Renal cortex interstitium (tissue), 11 donors: Measurements from ENCODE around the gene GUCD1. TPM values are rescaled to one million over a fixed set of nuclear protein-coding genes. Genes with fewer than 3 reads are reported as not detected.
"Not testable (repeated sequence)": the region's sequence is repeated elsewhere in the genome, so short reads cannot be mapped to it uniquely, and the experiment has no call there.

Source experiments
- DNase-seq, 11 donors: peaks; one replicate each; pipeline ENCODE4 v3.0.0-alpha.2; 2013; ENCODE audit warnings: low read depth in 9 of 11, low spot score in 4 of 11; ENCODE audit errors: extremely low read depth in 1 of 11
- polyA plus RNA-seq, 3 donors: library from polyadenylated mRNA; unstranded; fragments of 120-200 nt; gene quantifications; one replicate each; pipeline ENCODE4 v1.2.1, GENCODE V29; 2013; ENCODE audit not compliant: insufficient read length in 3 of 3

GUCD1 gene
- polyA plus RNA-seq, 3 donors: 80.8 to 89.5 (median 88.8) TPM

- no peak for DNase-seq
Measured at GRCh38 chr22:24550028-24550901, 4.7 kb downstream of the GUCD1 start.

- DNase-seq: no peak
Measured at GRCh38 chr22:24548812-24549211, 6.1 kb downstream of the GUCD1 start.

GRCh38 chr22:24543679-24544243 lies 11.2 kb downstream of the GUCD1 start:
- no peak for DNase-seq

GRCh38 chr22:24543185-24543601 lies 11.7 kb downstream of the GUCD1 start:
- DNase-seq: no peak

- no peak for DNase-seq
Measured at GRCh38 chr22:24542641-24543040, 12.3 kb downstream of the GUCD1 start.

- no peak for DNase-seq
Measured at GRCh38 chr22:24541681-24542515, 13.0 kb downstream of the GUCD1 start.

- DNase-seq: no peak
Measured at GRCh38 chr22:24540470-24540869, 14.5 kb downstream of the GUCD1 start.

- no peak for DNase-seq
Measured at GRCh38 chr22:24536089-24536488, 18.8 kb downstream of the GUCD1 start.

GRCh38 chr22:24535348-24535747 lies 19.6 kb downstream of the GUCD1 start:
- no peak for DNase-seq

GRCh38 chr22:24532075-24532474 lies 22.9 kb downstream of the GUCD1 start:
- no peak for DNase-seq

- not testable (repeated sequence) for DNase-seq
Measured at GRCh38 chr22:24530968-24531367, 24.0 kb downstream of the GUCD1 start.

GRCh38 chr22:24529898-24530297 lies 25.0 kb downstream of the GUCD1 start:
- DNase-seq: no peak

GRCh38 chr22:24526191-24526590 lies 28.7 kb downstream of the GUCD1 start:
- no peak for DNase-seq

- DNase-seq: peak in 3 of 11 donors; percentile 31 to 39 (median 38)
Measured at GRCh38 chr22:24525416-24526037, 29.4 kb downstream of the GUCD1 start.

- no peak for DNase-seq
Measured at GRCh38 chr22:24523873-24524272, 31.1 kb downstream of the GUCD1 start.

GRCh38 chr22:24521791-24522245 lies 33.1 kb downstream of the GUCD1 start:
- peak; percentile 42 to 75 (median 56) for DNase-seq

- DNase-seq: no peak
Measured at GRCh38 chr22:24519496-24519895, 35.4 kb downstream of the GUCD1 start.

GRCh38 chr22:24518771-24519485 lies 36.0 kb downstream of the GUCD1 start:
- DNase-seq: no peak

GRCh38 chr22:24518228-24518627 lies 36.7 kb downstream of the GUCD1 start:
- no peak for DNase-seq
